ENCODE results near the gene PRUNE2. TPM values are rescaled to one million over a fixed set of nuclear protein-coding genes. Genes with fewer than 3 reads are reported as not detected.
"Not testable (repeated sequence)": the region's sequence is repeated elsewhere in the genome, so short reads cannot be mapped to it uniquely, and the experiment has no call there.

PRUNE2 gene
- total and polyA plus RNA-seq, 8 donors: 1.4 to 19.1 (median 4.6) TPM

DNA sequence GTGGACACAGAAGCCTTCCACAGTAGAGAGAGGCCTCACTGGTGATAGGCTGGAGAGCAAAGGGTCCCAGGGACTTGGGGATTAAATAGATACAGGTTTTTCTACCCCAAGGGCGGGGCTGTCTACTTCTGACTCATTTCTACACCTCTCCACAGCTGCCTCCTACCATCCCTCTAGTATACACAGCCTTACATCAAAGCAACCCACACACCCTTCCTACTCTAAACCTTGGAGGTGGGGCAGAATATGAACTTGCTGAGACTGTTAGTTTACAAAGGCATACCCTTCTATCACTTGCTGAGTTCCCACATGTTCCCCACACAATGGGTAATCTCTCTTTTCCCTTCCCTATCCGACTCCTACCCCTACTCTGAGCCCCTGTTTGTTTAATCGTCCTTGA, 161.6 kb downstream of the PRUNE2 start:
- Histone ChIP-seq H3K4me3 (no peak overlapping the region), H3K9me3 (no peaks in the 10 kb centered on the region), H3K4me1 (no peaks in the 10 kb centered on the region), H3K27ac (no peak overlapping the region), H3K27me3 (no peaks in the 10 kb centered on the region), H3K36me3 (no peaks in the 10 kb centered on the region)
- FAIRE-seq: no peak
- TF ChIP-seq, protein P1, sequence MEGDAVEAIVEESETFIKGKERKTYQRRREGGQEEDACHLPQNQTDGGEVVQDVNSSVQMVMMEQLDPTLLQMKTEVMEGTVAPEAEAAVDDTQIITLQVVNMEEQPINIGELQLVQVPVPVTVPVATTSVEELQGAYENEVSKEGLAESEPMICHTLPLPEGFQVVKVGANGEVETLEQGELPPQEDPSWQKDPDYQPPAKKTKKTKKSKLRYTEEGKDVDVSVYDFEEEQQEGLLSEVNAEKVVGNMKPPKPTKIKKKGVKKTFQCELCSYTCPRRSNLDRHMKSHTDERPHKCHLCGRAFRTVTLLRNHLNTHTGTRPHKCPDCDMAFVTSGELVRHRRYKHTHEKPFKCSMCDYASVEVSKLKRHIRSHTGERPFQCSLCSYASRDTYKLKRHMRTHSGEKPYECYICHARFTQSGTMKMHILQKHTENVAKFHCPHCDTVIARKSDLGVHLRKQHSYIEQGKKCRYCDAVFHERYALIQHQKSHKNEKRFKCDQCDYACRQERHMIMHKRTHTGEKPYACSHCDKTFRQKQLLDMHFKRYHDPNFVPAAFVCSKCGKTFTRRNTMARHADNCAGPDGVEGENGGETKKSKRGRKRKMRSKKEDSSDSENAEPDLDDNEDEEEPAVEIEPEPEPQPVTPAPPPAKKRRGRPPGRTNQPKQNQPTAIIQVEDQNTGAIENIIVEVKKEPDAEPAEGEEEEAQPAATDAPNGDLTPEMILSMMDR (IDR thresholded peaks at IDR 0.05): no peak
- ATAC-seq: no peak
- 56 to 74% methylated on average over 3 of the region's 3 CpGs for WGBS, 2 donors
- DNase-seq: no peak
- intact Hi-C loops (cut with DNase I): no loop called here

DNA sequence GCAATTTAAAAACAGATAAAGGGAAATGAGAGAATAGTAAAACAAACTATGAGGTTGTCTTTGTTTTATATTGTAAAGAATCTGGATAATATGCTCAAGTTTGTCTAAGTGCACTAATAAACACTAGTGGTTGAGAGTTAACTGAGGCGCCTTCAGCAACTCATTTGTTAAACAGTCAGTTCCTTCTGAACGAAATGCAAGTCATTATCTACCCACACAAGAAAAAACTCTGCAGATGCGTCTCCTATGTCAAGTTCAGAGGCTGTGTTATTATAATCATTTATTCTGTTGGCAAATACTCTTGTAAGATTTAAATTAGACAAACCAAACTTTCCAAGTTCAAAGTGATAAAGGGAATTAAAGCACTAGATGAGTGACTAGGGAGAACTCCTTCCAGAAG, 162.0 kb downstream of the PRUNE2 start:
- FAIRE-seq (no peak), DNase-seq (no peak), ATAC-seq (no peak)
- WGBS, 2 donors: 38 to 56% methylated on average over 3 of the region's 3 CpGs
- Histone ChIP-seq H3K27me3 (no peaks in the 10 kb centered on the region), H3K9me3 (no peaks in the 10 kb centered on the region), H3K27ac (no peak overlapping the region), H3K36me3 (no peaks in the 10 kb centered on the region), H3K4me1 (no peaks in the 10 kb centered on the region), H3K4me3 (no peak overlapping the region)
- intact Hi-C loops (cut with DNase I): no loop called here
- TF ChIP-seq, protein P1 (IDR thresholded peaks at IDR 0.05): no peak

DNA sequence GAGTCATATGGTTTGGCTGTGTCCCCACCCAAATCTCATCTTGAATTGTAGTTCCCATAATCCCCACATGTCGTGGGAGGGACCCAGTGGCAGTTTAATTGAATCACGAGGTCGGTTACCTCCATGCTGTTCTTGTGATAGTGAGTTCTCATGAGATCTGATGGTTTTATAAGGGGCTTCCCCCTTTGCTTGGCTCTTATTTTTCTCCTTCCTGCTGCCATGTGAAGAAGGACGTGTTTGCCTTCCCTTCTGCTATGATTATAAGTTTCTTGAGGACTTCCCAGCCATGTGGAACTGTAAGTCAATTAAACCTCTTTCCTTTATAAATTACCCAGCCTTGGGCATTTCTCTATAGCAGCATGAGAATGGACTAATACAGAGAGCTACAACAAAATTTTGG, 163.0 kb downstream of the PRUNE2 start:
- ATAC-seq; H3K4me3 ChIP-seq; H3K27me3 ChIP-seq; intact Hi-C loops (cut with DNase I); H3K4me1 ChIP-seq; FAIRE-seq; H3K27ac ChIP-seq; DNase-seq; H3K9me3 ChIP-seq; H3K36me3 ChIP-seq: not testable (repeated sequence)
- 61 to 81% methylated on average over 4 of the region's 4 CpGs for WGBS, 2 donors

DNA sequence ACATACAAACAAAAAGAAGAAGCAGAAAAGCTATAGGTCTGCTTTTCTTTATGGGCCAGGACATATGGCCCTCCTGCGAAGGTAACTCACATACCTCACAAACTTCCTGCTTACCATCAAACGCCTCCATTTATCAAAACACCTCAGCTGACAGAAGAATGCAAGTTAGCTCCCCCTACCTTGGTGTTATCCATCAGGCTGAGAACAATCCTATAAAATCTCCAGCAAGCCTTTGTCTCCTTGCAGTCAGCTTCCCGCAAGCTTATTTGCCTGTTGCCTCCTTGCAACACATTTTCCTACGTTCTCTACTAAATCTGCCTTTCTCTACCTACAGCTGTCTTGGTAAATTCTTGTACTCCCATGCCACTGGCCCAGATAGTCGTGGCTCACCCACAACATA, 164.4 kb downstream of the PRUNE2 start:
- H3K9me3 ChIP-seq: no peaks in the 10 kb centered on the region
- peaks cover 0 to 4% (median 0%) of the 10 kb centered on the region in 4 donors for H3K27me3 ChIP-seq
- ATAC-seq (no peak), DNase-seq (no peak), FAIRE-seq (no peak)
- H3K36me3 ChIP-seq: no peaks in the 10 kb centered on the region
- 60 to 70% methylated on average over 5 of the region's 5 CpGs for WGBS, 2 donors
- no peak overlapping the region for H3K27ac ChIP-seq
- H3K4me3 ChIP-seq: no peak overlapping the region
- H3K4me1 ChIP-seq: no peaks in the 10 kb centered on the region
- intact Hi-C loops (cut with DNase I): no loop called here
- TF ChIP-seq, protein P1 (IDR thresholded peaks at IDR 0.05): no peak

DNA sequence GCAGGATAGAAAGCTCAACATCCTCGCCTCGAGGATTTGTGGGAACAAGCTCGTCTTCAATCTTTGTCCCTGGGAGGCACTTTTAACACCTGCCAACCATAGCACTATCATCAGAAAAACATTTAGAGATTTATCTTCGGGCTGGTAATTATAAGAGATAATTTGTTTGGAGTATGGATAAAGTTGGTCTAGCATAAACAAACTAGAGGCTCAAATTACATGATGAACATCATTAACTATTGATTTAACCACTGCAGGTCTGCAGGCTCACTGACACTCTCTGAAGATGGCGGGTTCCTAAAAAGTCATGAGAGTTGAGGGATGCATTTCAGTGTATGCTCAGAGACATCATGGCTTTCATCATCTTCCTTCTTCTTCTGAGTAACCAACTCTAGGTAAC, 167.5 kb downstream of the PRUNE2 start:
- WGBS, 2 donors: 49 to 59% methylated on average over 5 of the region's 5 CpGs
- no peak overlapping the region for H3K27ac ChIP-seq
- H3K9me3 ChIP-seq: no peaks in the 10 kb centered on the region
- DNase-seq: no peak
- TF ChIP-seq, protein P1 (IDR thresholded peaks at IDR 0.05): no peak
- H3K27me3 ChIP-seq: peaks cover 0 to 4% (median 0%) of the 10 kb centered on the region in 4 donors
- no peaks in the 10 kb centered on the region for H3K36me3 ChIP-seq
- intact Hi-C loops (cut with DNase I): no loop called here
- no peak for FAIRE-seq
- H3K4me3 ChIP-seq: no peak overlapping the region
- ATAC-seq: no peak
- no peaks in the 10 kb centered on the region for H3K4me1 ChIP-seq
